HepG2 (cell line): ENCODE results near the gene CRTC2. TPM values are rescaled to one million over a fixed set of nuclear protein-coding genes. Genes with fewer than 3 reads are reported as not detected.
A peak's percentile ranks its signal among the peaks of the same experiment; 100 is the strongest.

Experiments
- ETV5 ChIP-seq: IDR thresholded peaks from 2 replicates; pipeline ENCODE4 v1.6.1; 2018; ENCODE audit warnings: missing biosample characterization, missing genetic modification reagents, inconsistent platforms, borderline replicate concordance
- HNF4A ChIP-seq: sonication (generic); formaldehyde crosslinking; IDR thresholded peaks from 2 replicates; pipeline ENCODE4 v1.4.0; 2020; ENCODE audit warnings: missing genetic modification reagents
- NFATC3 ChIP-seq: sonication (generic); formaldehyde crosslinking; IDR thresholded peaks from 2 replicates; pipeline ENCODE4 v1.5.1; 2020; ENCODE audit warnings: mild to moderate bottlenecking, missing genetic modification reagents
- NR2F2 ChIP-seq: IDR thresholded peaks from 2 replicates; pipeline ENCODE4 v1.6.1; 2012; ENCODE audit warnings: low read depth, inconsistent platforms, borderline replicate concordance
- POLR2AphosphoS5 ChIP-seq: IDR thresholded peaks from 2 replicates; pipeline ENCODE4 v1.6.1; 2012; ENCODE audit warnings: low read depth, low read length
- SIN3B ChIP-seq: fragments of 150-350 bp; IDR thresholded peaks from 2 replicates; pipeline ENCODE4 v1.6.1; 2014; ENCODE audit warnings: low read length
- SMARCC2 ChIP-seq: fragments of 450-650 bp; IDR thresholded peaks from 2 replicates; pipeline ENCODE4 v1.6.1; 2017; ENCODE audit warnings: antibody characterized with exemption, mild to moderate bottlenecking
- SMARCE1 ChIP-seq: fragments of 450-650 bp; IDR thresholded peaks from 2 replicates; pipeline ENCODE4 v1.6.1; 2017; ENCODE audit warnings: borderline replicate concordance
- SMYD3 ChIP-seq: sonication (generic); formaldehyde crosslinking; IDR thresholded peaks from 2 replicates; pipeline ENCODE4 v1.8.1; 2023; ENCODE audit warnings: mild to moderate bottlenecking, missing genetic modification reagents
- SP5 ChIP-seq: IDR thresholded peaks from 2 replicates; pipeline ENCODE4 v1.6.1; 2016; ENCODE audit warnings: low read depth, borderline replicate concordance
- ZBTB7A ChIP-seq: sonication (generic); formaldehyde crosslinking; IDR thresholded peaks from 2 replicates; pipeline ENCODE4 v1.8.0; 2022; ENCODE audit warnings: mild to moderate bottlenecking, missing genetic modification reagents
- ZNF264 ChIP-seq: sonication (generic); formaldehyde crosslinking; IDR thresholded peaks from 2 replicates; pipeline ENCODE4 v1.4.0; 2020; ENCODE audit warnings: missing genetic modification reagents
- ZNF326 ChIP-seq: sonication (generic); formaldehyde crosslinking; IDR thresholded peaks from 2 replicates; pipeline ENCODE4 v1.4.0; 2020; ENCODE audit warnings: missing genetic modification reagents, borderline replicate concordance
- polyA plus RNA-seq, 8 experiments: library from polyadenylated mRNA; depleted of rRNA in 3 of 8; stranded (reverse) in 7 of 8; unstranded in 1 of 8; fragments of >200 nt; fragmentation: Illumina TruSeq in 4 of 8; extraction: Trizol in 4 of 8; gene quantifications; 2 replicates each; pipeline versions ENCODE4 v1.2.1 to v1.2.3, GENCODE V29; 2011 to 2016; ENCODE audit warnings: low read depth in 4 of 8, missing spikeins in 1 of 8, mixed read lengths in 1 of 8; ENCODE audit not compliant: insufficient read depth in 1 of 8
- total RNA-seq, 5 experiments: library from RNA; depleted of rRNA; stranded (reverse); fragments of >200 nt; fragmentation: Illumina TruSeq; extraction: Trizol; gene quantifications; 2 replicates each; pipeline ENCODE4 v1.2.3, GENCODE V29; 2016; ENCODE audit warnings: low read depth in 1 of 5
- TF ChIP-seq, protein P1 (sequence below): sonication (generic); formaldehyde crosslinking; conservative IDR thresholded peaks from 2 replicates; pipeline ENCODE4 v1.8.0; 2022; ENCODE audit warnings: mild to moderate bottlenecking, moderate library complexity, missing genetic modification reagents
- TF ChIP-seq, protein P2 (sequence below): sonication (generic); formaldehyde crosslinking; IDR thresholded peaks from 2 replicates; pipeline ENCODE4 v1.8.1; 2023; ENCODE audit warnings: missing genetic modification reagents, mild to moderate bottlenecking, borderline replicate concordance
- TF ChIP-seq, protein P3 (sequence below): sonication (generic); formaldehyde crosslinking; IDR thresholded peaks from 2 replicates; pipeline ENCODE4 v1.4.0; 2020; ENCODE audit warnings: missing genetic modification reagents
- TF ChIP-seq, protein P4 (sequence below): sonication (generic); formaldehyde crosslinking; IDR thresholded peaks from 2 replicates; pipeline ENCODE4 v1.8.1; 2022; ENCODE audit warnings: mild to moderate bottlenecking, missing genetic modification reagents
- TF ChIP-seq, protein P5 (sequence below): sonication (generic); formaldehyde crosslinking; conservative IDR thresholded peaks from 2 replicates; pipeline ENCODE4 v1.4.0; 2020; ENCODE audit warnings: mild to moderate bottlenecking, missing genetic modification reagents, moderate library complexity
- TF ChIP-seq, protein P6 (sequence below), 2 experiments: fragments of 450-650 bp in 1 of 2; sonication (generic) in 1 of 2; formaldehyde crosslinking; IDR thresholded peaks; 2 replicates each; pipeline versions ENCODE4 v1.5.0 to v1.8.0; 2020 to 2022; ENCODE audit warnings: mild to moderate bottlenecking in 1 of 2, missing genetic modification reagents in 1 of 2
- TF ChIP-seq, protein P7 (sequence below): sonication (generic); formaldehyde crosslinking; IDR thresholded peaks from 2 replicates; pipeline ENCODE4 v1.4.0; 2020; ENCODE audit warnings: mild to moderate bottlenecking, missing genetic modification reagents

Gene CRTC2
- total and polyA plus RNA-seq, 2 of the 13 experiments (the other 11 are each of a cell fraction or from before 2014, with no cell fraction given) = 6.1 to 26.7 TPM

DNA sequence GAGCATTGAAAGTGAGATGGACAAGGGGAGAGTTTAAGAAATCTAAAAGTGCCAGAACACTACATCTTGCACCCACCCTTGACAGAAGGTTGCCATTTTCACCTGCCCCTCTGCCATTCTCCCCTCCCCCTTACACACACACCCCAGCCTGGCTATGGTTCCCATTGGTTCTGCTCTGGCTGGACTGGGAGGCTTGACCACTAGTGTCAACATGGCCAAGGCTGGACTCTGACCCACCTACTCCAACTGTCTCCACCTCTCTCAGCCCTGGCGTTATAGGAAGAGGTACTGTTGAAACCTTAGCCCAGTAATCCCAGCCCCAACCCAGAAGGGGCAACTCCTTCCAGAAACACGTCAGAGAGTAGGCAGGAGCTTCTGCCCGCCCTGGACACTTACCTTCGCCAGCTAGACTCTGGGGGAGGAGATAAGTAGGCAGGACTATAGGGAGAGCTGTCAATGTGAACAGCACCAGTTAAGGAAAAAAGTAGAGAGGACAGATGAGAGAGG lies 4.5 kb downstream of the CRTC2 start (continued):
- TF ChIP-seq, protein P1, sequence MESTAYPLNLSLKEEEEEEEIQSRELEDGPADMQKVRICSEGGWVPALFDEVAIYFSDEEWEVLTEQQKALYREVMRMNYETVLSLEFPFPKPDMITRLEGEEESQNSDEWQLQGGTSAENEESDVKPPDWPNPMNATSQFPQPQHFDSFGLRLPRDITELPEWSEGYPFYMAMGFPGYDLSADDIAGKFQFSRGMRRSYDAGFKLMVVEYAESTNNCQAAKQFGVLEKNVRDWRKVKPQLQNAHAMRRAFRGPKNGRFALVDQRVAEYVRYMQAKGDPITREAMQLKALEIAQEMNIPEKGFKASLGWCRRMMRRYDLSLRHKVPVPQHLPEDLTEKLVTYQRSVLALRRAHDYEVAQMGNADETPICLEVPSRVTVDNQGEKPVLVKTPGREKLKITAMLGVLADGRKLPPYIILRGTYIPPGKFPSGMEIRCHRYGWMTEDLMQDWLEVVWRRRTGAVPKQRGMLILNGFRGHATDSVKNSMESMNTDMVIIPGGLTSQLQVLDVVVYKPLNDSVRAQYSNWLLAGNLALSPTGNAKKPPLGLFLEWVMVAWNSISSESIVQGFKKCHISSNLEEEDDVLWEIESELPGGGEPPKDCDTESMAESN (CRISPR knock-in tag) = no peak
- TF ChIP-seq, protein P2, sequence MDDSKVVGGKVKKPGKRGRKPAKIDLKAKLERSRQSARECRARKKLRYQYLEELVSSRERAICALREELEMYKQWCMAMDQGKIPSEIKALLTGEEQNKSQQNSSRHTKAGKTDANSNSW (CRISPR knock-in tag) = no peak
- TF ChIP-seq SMARCE1 (no peak), SMARCC2 (no peak), SP5 (CRISPR knock-in tag) (peak; percentile 94), NFATC3 (CRISPR knock-in tag) (0 out of 2 replicates have a peak, but pooled peaks have one; percentile 40), ZNF264 (no peak), ETV5 (CRISPR knock-in tag) (0 out of 2 replicates have a peak, but pooled peaks have one; percentile 11), NR2F2 (no peak), SIN3B (no peak), ZNF326 (CRISPR knock-in tag) (no peak), ZBTB7A (CRISPR knock-in tag) (no peak), SMYD3 (no peak), HNF4A (CRISPR knock-in tag) (peak; percentile 89), POLR2AphosphoS5 (0 out of 2 replicates have a peak, but pooled peaks have one; percentile 18)
- TF ChIP-seq, protein P3, sequence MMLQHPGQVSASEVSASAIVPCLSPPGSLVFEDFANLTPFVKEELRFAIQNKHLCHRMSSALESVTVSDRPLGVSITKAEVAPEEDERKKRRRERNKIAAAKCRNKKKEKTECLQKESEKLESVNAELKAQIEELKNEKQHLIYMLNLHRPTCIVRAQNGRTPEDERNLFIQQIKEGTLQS = no peak
- TF ChIP-seq, protein P4, sequence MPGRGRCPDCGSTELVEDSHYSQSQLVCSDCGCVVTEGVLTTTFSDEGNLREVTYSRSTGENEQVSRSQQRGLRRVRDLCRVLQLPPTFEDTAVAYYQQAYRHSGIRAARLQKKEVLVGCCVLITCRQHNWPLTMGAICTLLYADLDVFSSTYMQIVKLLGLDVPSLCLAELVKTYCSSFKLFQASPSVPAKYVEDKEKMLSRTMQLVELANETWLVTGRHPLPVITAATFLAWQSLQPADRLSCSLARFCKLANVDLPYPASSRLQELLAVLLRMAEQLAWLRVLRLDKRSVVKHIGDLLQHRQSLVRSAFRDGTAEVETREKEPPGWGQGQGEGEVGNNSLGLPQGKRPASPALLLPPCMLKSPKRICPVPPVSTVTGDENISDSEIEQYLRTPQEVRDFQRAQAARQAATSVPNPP (CRISPR knock-in tag) = no peak
- TF ChIP-seq, protein P5, sequence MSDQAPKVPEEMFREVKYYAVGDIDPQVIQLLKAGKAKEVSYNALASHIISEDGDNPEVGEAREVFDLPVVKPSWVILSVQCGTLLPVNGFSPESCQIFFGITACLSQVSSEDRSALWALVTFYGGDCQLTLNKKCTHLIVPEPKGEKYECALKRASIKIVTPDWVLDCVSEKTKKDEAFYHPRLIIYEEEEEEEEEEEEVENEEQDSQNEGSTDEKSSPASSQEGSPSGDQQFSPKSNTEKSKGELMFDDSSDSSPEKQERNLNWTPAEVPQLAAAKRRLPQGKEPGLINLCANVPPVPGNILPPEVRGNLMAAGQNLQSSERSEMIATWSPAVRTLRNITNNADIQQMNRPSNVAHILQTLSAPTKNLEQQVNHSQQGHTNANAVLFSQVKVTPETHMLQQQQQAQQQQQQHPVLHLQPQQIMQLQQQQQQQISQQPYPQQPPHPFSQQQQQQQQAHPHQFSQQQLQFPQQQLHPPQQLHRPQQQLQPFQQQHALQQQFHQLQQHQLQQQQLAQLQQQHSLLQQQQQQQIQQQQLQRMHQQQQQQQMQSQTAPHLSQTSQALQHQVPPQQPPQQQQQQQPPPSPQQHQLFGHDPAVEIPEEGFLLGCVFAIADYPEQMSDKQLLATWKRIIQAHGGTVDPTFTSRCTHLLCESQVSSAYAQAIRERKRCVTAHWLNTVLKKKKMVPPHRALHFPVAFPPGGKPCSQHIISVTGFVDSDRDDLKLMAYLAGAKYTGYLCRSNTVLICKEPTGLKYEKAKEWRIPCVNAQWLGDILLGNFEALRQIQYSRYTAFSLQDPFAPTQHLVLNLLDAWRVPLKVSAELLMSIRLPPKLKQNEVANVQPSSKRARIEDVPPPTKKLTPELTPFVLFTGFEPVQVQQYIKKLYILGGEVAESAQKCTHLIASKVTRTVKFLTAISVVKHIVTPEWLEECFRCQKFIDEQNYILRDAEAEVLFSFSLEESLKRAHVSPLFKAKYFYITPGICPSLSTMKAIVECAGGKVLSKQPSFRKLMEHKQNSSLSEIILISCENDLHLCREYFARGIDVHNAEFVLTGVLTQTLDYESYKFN (CRISPR knock-in tag) = peak; percentile 94
- TF ChIP-seq, protein P6, sequence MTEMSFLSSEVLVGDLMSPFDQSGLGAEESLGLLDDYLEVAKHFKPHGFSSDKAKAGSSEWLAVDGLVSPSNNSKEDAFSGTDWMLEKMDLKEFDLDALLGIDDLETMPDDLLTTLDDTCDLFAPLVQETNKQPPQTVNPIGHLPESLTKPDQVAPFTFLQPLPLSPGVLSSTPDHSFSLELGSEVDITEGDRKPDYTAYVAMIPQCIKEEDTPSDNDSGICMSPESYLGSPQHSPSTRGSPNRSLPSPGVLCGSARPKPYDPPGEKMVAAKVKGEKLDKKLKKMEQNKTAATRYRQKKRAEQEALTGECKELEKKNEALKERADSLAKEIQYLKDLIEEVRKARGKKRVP (CRISPR knock-in tag; IDR thresholded peaks at IDR 0.05) = no peak
- TF ChIP-seq, protein P7, sequence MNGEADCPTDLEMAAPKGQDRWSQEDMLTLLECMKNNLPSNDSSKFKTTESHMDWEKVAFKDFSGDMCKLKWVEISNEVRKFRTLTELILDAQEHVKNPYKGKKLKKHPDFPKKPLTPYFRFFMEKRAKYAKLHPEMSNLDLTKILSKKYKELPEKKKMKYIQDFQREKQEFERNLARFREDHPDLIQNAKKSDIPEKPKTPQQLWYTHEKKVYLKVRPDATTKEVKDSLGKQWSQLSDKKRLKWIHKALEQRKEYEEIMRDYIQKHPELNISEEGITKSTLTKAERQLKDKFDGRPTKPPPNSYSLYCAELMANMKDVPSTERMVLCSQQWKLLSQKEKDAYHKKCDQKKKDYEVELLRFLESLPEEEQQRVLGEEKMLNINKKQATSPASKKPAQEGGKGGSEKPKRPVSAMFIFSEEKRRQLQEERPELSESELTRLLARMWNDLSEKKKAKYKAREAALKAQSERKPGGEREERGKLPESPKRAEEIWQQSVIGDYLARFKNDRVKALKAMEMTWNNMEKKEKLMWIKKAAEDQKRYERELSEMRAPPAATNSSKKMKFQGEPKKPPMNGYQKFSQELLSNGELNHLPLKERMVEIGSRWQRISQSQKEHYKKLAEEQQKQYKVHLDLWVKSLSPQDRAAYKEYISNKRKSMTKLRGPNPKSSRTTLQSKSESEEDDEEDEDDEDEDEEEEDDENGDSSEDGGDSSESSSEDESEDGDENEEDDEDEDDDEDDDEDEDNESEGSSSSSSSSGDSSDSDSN = peak; percentile 34
